GM12891 (cell line): ENCODE data around the gene RAP1GDS1.
"Not testable (repeated sequence)": the region's sequence is repeated elsewhere in the genome, so short reads cannot be mapped to it uniquely, and the experiment has no call there.

Source experiments
- DNase-seq: peaks from one replicate; pipeline ENCODE4 v3.0.0; 2011; ENCODE audit warnings: low spot score; ENCODE audit not compliant: insufficient read length
- FAIRE-seq: peaks from 2 replicates; lab custom pipeline; 2011; peaks lifted over from hg19 to GRCh38; lab: Jason Lieb, UNC
- PAX5 ChIP-seq: IDR thresholded peaks from 2 replicates; pipeline ENCODE4 v1.6.1; 2011; ENCODE audit warnings: low read length, moderate library complexity, mild to moderate bottlenecking; ENCODE audit not compliant: insufficient read depth, severe bottlenecking
- POLR2A ChIP-seq: IDR thresholded peaks from 2 replicates; pipeline ENCODE4 v1.6.1; 2011; ENCODE audit warnings: low read depth, low read length, control low read depth
- POLR2AphosphoS5 ChIP-seq: IDR thresholded peaks from 2 replicates; pipeline ENCODE4 v1.6.1; 2011; ENCODE audit warnings: low read depth, low read length, control low read depth
- POU2F2 ChIP-seq: IDR thresholded peaks from 2 replicates; pipeline ENCODE4 v1.6.1; 2011; ENCODE audit warnings: low read depth, mild to moderate bottlenecking, control low read depth, low read length, moderate library complexity
- SPI1 ChIP-seq: IDR thresholded peaks from 2 replicates; pipeline ENCODE4 v1.6.1; 2011; ENCODE audit warnings: low read depth, low read length, control low read depth
- TAF1 ChIP-seq: IDR thresholded peaks from 2 replicates; pipeline ENCODE4 v1.6.1; 2011; ENCODE audit warnings: low read depth, low read length, control low read depth

Gene RAP1GDS1

GRCh38 chr4:98311656-98312055 is 50.5 kb downstream of the RAP1GDS1 start:
- FAIRE-seq (no peak), DNase-seq (no peak)
- TF ChIP-seq POLR2A (no peak), POU2F2 (no peak), PAX5 (no peak), SPI1 (no peak), TAF1 (no peak), POLR2AphosphoS5 (no peak)

DNA sequence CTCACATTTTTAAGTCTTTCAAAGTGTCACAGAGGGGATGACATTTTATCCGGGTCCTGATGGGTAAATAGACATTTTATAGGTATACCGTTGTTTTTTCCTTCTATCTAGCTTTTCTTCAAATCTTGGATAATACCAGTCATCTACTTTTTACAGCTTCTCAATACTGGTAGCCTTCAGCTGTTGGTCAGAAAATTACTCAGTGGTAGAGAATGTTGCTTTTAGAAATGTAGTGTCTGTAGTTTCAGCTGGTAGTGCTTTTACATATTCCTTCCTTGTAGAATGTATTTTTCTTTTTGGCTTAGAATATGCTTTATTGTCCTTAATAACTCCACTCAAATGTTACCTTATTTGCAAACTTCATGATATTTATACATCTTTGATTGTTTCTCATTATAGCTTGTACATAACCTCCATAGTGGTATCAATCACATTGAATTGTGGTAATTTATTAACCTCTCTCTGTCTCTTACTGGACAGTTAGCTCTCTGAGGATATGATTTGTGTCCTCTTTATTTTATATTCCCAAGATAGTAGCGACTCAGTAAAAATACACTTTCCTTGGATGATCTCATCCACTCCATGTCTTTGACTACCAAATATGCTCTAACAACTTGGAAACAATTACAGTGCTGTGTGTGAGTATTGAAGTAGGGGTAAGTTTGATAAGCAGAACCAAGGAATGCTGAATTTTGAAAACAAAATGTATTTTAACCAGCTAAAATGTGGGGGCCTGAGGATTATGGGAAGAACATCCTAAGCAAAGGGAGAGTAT is 53.8 kb downstream of the RAP1GDS1 start:
- FAIRE-seq (no peak), DNase-seq (no peak)
- TF ChIP-seq SPI1 (no peak), POU2F2 (no peak), POLR2A (no peak), TAF1 (no peak), POLR2AphosphoS5 (no peak), PAX5 (no peak)

- FAIRE-seq = no peak
- DNase-seq = no peak
- no peak for TF ChIP-seq POU2F2
- no peak for TF ChIP-seq POLR2AphosphoS5
- TF ChIP-seq SPI1 = no peak
- no peak for TF ChIP-seq POLR2A
- TF ChIP-seq PAX5 = no peak
- TF ChIP-seq TAF1 = no peak
These were observed 57.3 kb downstream of the RAP1GDS1 start for GRCh38 chr4:98318521-98318920.

- no peak for TF ChIP-seq POLR2A
- TF ChIP-seq POU2F2 = no peak
- TF ChIP-seq PAX5 = no peak
- TF ChIP-seq POLR2AphosphoS5 = no peak
- no peak for TF ChIP-seq SPI1
- no peak for TF ChIP-seq TAF1
- DNase-seq = no peak
- no peak for FAIRE-seq
These were observed 57.8 kb downstream of the RAP1GDS1 start for GRCh38 chr4:98319021-98319420.

DNA sequence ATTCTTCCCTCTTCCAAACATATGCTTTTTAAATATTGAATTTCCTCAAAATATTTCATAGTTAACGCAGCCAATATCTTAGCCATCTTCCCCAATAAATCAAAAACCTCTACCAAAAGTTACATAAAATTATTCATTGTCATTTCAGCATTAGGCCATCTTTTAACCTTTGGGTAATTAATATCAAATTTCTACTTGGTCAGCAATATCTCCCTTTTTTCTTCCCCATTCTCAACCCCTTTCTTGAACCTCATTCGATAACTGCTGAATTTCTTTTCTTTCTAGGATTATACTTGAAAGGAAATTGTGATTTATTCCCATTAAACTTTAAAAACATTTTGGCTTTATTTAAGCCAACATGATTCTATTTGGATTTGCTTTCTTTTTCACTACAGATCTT is 65.0 kb downstream of the RAP1GDS1 start:
- TF ChIP-seq TAF1 (no peak), POLR2AphosphoS5 (no peak), POLR2A (no peak), PAX5 (no peak), POU2F2 (no peak), SPI1 (no peak)
- FAIRE-seq (no peak), DNase-seq (no peak)

- DNase-seq = no peak
- no peak for FAIRE-seq
- TF ChIP-seq POLR2AphosphoS5 = no peak
These were observed 66.5 kb downstream of the RAP1GDS1 start for GRCh38 chr4:98327694-98328093.

DNA sequence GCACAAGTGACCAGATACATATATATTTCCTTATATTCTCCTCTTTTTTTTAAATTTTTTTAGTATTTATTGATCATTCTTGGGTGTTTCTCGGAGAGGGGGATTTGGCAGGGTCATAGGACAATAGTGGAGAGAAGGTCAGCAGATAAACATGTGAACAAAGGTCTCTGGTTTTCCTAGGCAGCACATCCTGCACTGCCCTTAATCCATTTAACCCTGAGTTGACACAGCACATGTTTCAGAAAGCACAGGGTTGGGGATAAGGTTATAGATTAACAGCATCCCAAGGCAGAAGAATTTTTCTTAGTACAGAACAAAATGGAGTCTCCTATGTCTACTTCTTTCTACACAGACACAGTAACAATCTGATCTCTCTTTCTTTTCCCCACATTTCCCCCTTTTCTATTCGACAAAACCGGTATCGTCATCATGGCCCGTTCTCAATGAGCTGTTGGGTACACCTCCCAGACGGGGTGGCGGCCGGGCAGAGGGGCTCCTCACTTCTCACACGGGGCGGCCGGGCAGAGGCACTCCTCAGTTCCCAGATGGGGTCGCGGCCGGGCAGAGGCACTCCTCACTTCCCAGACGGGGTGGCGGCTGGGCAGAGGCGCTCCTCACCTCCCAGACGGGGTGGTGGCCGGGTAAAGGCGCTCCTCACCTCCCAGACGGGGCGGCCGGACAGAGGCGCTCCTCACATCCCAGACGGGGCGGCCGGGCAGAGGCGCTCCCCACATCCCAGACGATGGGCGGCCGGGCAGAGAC is 68.9 kb downstream of the RAP1GDS1 start:
- not testable (repeated sequence) for DNase-seq, FAIRE-seq

DNA sequence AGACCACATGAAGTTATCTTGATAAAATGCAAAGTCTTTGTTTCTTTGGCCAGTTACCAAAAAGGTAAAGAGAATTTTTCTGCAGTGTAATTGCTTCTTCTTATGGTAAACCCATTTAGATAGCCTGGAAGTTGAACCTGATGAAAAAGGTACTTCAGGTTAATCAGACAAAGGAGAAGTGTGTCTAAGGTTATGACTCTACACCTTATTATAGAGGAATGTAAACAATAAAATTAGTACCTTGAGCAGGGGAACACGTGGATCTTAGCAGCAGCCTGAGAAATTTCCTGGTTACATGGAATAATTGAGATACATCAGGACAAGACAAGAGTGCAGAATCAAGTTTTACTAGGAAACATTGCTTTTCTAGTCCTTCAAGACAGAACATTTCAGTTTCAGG is 70.8 kb downstream of the RAP1GDS1 start:
- DNase-seq (no peak), FAIRE-seq (no peak)
- TF ChIP-seq PAX5 = no peak
- no peak for TF ChIP-seq POU2F2
- TF ChIP-seq SPI1 = no peak
- no peak for TF ChIP-seq POLR2AphosphoS5
- TF ChIP-seq TAF1 = no peak
- TF ChIP-seq POLR2A = no peak

DNA sequence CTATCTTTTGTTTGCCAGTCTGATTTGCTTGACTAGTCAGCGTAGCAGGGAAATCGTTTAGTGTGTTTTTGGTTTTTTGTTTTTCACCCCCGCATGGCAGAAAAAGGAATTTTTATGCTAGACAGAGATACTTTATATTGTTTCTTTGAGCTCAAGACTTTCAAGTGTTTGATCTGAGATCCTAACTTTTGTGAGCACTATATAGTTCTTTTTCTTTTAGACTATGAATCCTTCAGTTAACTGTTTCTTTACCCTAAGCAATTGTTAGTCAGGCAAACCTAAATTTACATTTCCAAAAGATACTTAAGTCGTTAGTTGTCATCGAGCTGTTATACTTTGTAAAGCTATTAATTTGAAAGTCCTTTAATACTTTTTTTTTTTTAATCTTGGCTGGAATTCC is 73.3 kb downstream of the RAP1GDS1 start:
- TF ChIP-seq POU2F2 (no peak), POLR2A (no peak), SPI1 (no peak), POLR2AphosphoS5 (no peak), TAF1 (no peak), PAX5 (no peak)
- DNase-seq = no peak
- no peak for FAIRE-seq

DNA sequence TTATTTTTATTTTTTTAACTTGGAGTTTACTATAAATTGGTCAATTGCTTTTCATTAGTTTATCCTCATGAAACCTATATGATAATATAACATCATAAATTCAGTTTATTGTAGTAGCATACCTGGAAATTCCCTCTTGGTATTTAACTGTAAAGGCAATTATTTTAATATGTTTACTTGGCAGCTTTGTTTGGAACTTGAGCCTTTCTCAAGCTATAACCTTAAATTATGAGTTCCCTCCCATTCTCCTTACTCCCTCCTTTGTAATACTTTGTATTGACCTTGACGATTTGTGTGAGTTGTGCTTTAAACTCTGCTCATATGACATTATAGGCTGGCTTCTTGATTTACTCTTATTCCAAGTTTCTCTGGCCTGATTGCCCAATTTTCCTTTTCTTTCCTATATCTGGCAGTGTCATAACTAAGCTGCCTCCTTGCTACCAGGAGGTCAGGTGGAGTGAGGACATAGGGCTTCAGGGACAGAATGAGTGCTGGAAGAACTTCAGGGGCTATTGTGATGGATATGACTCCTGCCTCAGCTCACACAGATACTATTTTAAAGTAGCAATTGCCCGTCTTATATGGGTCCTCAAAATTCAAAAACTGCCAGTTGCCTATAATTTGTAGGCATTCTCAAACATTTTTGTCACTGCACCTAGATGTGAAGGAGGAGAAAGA is 77.7 kb downstream of the RAP1GDS1 start:
- DNase-seq (no peak), FAIRE-seq (no peak)
- TF ChIP-seq TAF1 = no peak
- no peak for TF ChIP-seq SPI1
- TF ChIP-seq POLR2A = no peak
- TF ChIP-seq PAX5 = no peak
- no peak for TF ChIP-seq POLR2AphosphoS5
- TF ChIP-seq POU2F2 = no peak
